GM21360 (cell line): Measurements from ENCODE around the gene TNFRSF11A.

Experiments used
- ATAC-seq: cut with Tn5 transposase; IDR thresholded peaks from one replicate; pipeline ENCODE4 v1.9.1; 2021; ENCODE audit warnings: mild to moderate bottlenecking, moderate library complexity; ENCODE audit not compliant: unreplicated experiment

Gene TNFRSF11A

GRCh38 chr18:62377131-62377807 lies 52.2 kb downstream of the TNFRSF11A start:
- ATAC-seq: no peak

GRCh38 chr18:62379051-62379450 lies 53.9 kb downstream of the TNFRSF11A start:
- ATAC-seq: no peak

GRCh38 chr18:62381373-62381772 lies 56.3 kb downstream of the TNFRSF11A start:
- ATAC-seq: no peak

GRCh38 chr18:62384068-62384467 lies 59.0 kb downstream of the TNFRSF11A start:
- no peak for ATAC-seq

- ATAC-seq: no peak
Observed at GRCh38 chr18:62384610-62385097, 59.5 kb downstream of the TNFRSF11A start.

- no peak for ATAC-seq
Observed at GRCh38 chr18:62386091-62386490, 61.0 kb downstream of the TNFRSF11A start.

- no peak for ATAC-seq
Observed at GRCh38 chr18:62386601-62387000, 61.5 kb downstream of the TNFRSF11A start.

GRCh38 chr18:62387257-62387656 lies 62.1 kb downstream of the TNFRSF11A start:
- ATAC-seq: no peak

- ATAC-seq: no peak
Observed at GRCh38 chr18:62388855-62389760, 64.0 kb downstream of the TNFRSF11A start.

GRCh38 chr18:62389761-62390481 lies 64.8 kb downstream of the TNFRSF11A start:
- ATAC-seq: no peak

- ATAC-seq: no peak
Observed at GRCh38 chr18:62394006-62394763, 69.1 kb downstream of the TNFRSF11A start.

- ATAC-seq: no peak
Observed at GRCh38 chr18:62396381-62396780, 71.3 kb downstream of the TNFRSF11A start.

- ATAC-seq: no peak
Observed at GRCh38 chr18:62396967-62397366, 71.9 kb downstream of the TNFRSF11A start.

GRCh38 chr18:62398291-62398690 lies 73.2 kb downstream of the TNFRSF11A start:
- ATAC-seq: no peak

- no peak for ATAC-seq
Observed at GRCh38 chr18:62399276-62399675, 74.2 kb downstream of the TNFRSF11A start.

- ATAC-seq: no peak
Observed at GRCh38 chr18:62399781-62400308, 74.7 kb downstream of the TNFRSF11A start.

GRCh38 chr18:62400916-62401315 lies 75.8 kb downstream of the TNFRSF11A start:
- ATAC-seq: no peak

GRCh38 chr18:62402342-62402948 lies 77.3 kb downstream of the TNFRSF11A start:
- ATAC-seq: no peak

- ATAC-seq: no peak
Observed at GRCh38 chr18:62403120-62403519, 78.0 kb downstream of the TNFRSF11A start.

GRCh38 chr18:62404881-62405280 lies 79.8 kb downstream of the TNFRSF11A start:
- ATAC-seq: no peak
